HL-60 (cell line): Measurements from ENCODE around the gene CADM2.

Experiments used
- DNase-seq, 2 experiments: peaks; one replicate each; pipeline ENCODE4 v3.0.0-alpha.2; 2010 to 2020; ENCODE audit warnings: low read depth in 1 of 2, low spot score in 1 of 2
- H3K27ac ChIP-seq: fragments of 250-450 bp; sonication (Bioruptor Pico); replicated peaks from 2 replicates; pipeline ENCODE4 v1.5.1; 2020; ENCODE audit warnings: mild to moderate bottlenecking, moderate library complexity
- H3K27me3 ChIP-seq: fragments of 250-450 bp; sonication (Bioruptor Pico); 2 replicates; pipeline ENCODE4 v1.5.1; 2021; ENCODE audit warnings: mild to moderate bottlenecking, moderate library complexity; ENCODE audit not compliant: insufficient read depth, poor library complexity, severe bottlenecking
- H3K4me3 ChIP-seq: replicated peaks from 2 replicates; pipeline ENCODE4 v1.5.1; 2011; ENCODE audit warnings: mild to moderate bottlenecking, control low read depth, low read length; ENCODE audit not compliant: insufficient read depth
- CTCF ChIP-seq: IDR thresholded peaks from one replicate; pipeline ENCODE4 v1.5.1; 2011; ENCODE audit warnings: low read length, control low read depth, inconsistent platforms; ENCODE audit not compliant: insufficient read depth
- GABPA ChIP-seq: IDR thresholded peaks from 2 replicates; pipeline ENCODE4 v1.6.1; 2012; ENCODE audit warnings: low read depth
- POLR2AphosphoS5 ChIP-seq: IDR thresholded peaks from 2 replicates; pipeline ENCODE4 v1.6.1; 2012; ENCODE audit warnings: low read depth
- REST ChIP-seq: IDR thresholded peaks from 2 replicates; pipeline ENCODE4 v1.6.1; 2012; ENCODE audit warnings: low read depth; ENCODE audit not compliant: insufficient replicate concordance
- SPI1 ChIP-seq: IDR thresholded peaks from 2 replicates; pipeline ENCODE4 v1.6.1; 2012; ENCODE audit warnings: low read depth, mild to moderate bottlenecking, borderline replicate concordance

The CADM2 gene

GRCh38 chr3:84985795-84986194 is 27.0 kb downstream of the CADM2 start:
- TF ChIP-seq REST = no peak
- TF ChIP-seq POLR2AphosphoS5 = no peak
- no peak for TF ChIP-seq SPI1
- no peak for TF ChIP-seq GABPA
- TF ChIP-seq CTCF = no peak
- H3K27me3 ChIP-seq = no peaks in the 10 kb centered on the region
- no peak overlapping the region for H3K4me3 ChIP-seq
- DNase-seq = no peak
- H3K27ac ChIP-seq = no peak overlapping the region

GRCh38 chr3:84987706-84988504 is 29.1 kb downstream of the CADM2 start:
- no peaks in the 10 kb centered on the region for H3K27me3 ChIP-seq
- no peak overlapping the region for H3K4me3 ChIP-seq
- no peak overlapping the region for H3K27ac ChIP-seq
- TF ChIP-seq REST (no peak), SPI1 (no peak), GABPA (no peak), POLR2AphosphoS5 (no peak), CTCF (no peak)
- no peak for DNase-seq

- DNase-seq = no peak
- TF ChIP-seq SPI1 (no peak), POLR2AphosphoS5 (no peak), REST (no peak), CTCF (no peak), GABPA (no peak)
- Histone ChIP-seq H3K4me3 (no peak overlapping the region), H3K27ac (no peak overlapping the region), H3K27me3 (no peaks in the 10 kb centered on the region)
These were observed 30.3 kb downstream of the CADM2 start for GRCh38 chr3:84989102-84989501.
